Coronary artery (tissue), 2 donors: ENCODE data around the gene PRKAG1.

Source experiments
- DNase-seq: peaks from one replicate; pipeline ENCODE4 v3.0.0-alpha.2; 2017; ENCODE audit warnings: low spot score
- H3K27ac ChIP-seq, 2 donors: fragments of 200-600 bp; sonication (generic); one replicate each; pipeline ENCODE4 v1.5.1; 2016 to 2019
- H3K4me3 ChIP-seq: fragments of 200-600 bp; sonication (generic); 2 replicates; pipeline ENCODE4 v1.5.1; 2016; ENCODE audit warnings: mild to moderate bottlenecking, moderate library complexity
- TF ChIP-seq, protein P1 (sequence below): fragments of 200-600 bp; sonication (generic); IDR thresholded peaks from one replicate; pipeline ENCODE4 v1.5.1; 2019; ENCODE audit warnings: antibody characterized with exemption

PRKAG1 gene

DNA sequence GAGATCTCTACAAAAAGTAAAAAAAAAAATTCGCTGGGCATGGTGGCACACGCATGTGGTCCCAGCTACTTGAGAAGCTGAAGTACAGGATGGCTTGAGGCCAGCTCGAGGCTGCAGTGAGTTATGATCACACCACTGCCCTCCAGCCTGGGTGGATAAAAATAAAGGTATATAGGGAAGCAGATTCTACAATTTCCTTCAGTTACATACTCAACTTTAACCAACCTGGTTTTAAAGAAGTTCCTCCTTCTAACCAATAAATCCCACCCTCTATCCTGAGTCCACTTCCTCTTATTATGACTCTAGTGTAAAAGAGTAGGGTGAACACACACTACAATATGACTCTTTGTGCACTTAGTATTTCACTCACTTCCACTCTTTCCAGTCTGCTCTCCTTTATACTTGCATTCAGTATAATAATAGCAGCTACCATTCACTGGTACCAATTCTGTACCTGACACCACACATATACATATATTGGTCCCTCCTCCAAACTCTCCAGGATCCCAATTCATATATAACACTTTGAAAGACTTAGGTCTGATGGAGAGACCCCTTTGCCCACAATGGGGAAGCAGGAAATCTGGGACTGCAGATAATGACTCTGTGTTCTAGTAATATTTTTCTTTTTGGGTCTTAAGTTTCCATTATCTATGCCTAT lies 63.6 kb downstream of the PRKAG1 start:
- Histone ChIP-seq H3K4me3 (no peak overlapping the region), H3K27ac (no peak overlapping the region)
- no peak for DNase-seq
- TF ChIP-seq, protein P1, sequence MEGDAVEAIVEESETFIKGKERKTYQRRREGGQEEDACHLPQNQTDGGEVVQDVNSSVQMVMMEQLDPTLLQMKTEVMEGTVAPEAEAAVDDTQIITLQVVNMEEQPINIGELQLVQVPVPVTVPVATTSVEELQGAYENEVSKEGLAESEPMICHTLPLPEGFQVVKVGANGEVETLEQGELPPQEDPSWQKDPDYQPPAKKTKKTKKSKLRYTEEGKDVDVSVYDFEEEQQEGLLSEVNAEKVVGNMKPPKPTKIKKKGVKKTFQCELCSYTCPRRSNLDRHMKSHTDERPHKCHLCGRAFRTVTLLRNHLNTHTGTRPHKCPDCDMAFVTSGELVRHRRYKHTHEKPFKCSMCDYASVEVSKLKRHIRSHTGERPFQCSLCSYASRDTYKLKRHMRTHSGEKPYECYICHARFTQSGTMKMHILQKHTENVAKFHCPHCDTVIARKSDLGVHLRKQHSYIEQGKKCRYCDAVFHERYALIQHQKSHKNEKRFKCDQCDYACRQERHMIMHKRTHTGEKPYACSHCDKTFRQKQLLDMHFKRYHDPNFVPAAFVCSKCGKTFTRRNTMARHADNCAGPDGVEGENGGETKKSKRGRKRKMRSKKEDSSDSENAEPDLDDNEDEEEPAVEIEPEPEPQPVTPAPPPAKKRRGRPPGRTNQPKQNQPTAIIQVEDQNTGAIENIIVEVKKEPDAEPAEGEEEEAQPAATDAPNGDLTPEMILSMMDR: no peak

DNA sequence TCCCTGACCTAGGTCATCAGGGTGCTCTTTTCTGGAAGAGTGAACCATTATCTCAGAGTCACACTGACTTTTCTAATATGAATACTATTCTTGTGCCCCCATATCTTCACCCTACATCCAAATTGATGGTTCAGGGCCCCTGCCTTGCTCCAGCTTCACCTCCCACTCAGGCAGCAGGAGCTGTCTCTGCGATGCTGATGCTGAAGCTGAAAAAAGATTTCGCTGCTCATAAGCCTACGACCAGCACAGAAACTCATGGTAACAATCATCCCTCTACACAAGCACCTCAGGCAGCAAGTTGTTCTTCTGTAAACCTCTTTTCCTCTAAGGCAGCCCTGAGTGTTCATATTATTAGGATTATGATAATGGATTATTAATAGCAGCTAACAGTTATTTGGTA lies 64.5 kb downstream of the PRKAG1 start:
- DNase-seq: no peak

DNA sequence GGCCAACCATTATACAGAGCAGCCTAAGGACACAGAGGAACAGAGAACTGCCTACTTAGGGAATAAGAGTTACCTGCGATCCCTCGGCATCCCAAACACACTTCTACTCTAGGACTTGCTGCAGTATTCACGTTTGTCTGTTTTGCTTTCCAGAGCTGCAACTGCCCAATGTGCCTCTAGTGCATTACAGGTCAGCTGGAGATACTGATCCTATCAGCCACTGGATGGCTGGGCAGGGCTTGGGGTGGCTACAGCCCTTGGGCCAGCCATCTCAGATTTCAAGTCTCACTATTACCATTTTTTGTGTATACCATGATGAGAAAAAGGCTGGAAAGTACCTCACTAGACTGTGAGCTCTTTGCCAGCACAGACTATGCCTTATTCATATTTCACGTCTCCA lies 65.9 kb downstream of the PRKAG1 start:
- no peak overlapping the region for H3K27ac ChIP-seq
- TF ChIP-seq, protein P1: no peak
- DNase-seq: no peak
- no peak overlapping the region for H3K4me3 ChIP-seq

More for the DNA sequence above, 64.5 kb downstream of the PRKAG1 start:
- no peak overlapping the region for H3K4me3 ChIP-seq
- TF ChIP-seq, protein P1: no peak
- H3K27ac ChIP-seq: no peak overlapping the region
